GM12891 (cell line): ENCODE data around the gene RAC2.

Experiments used
- POLR2A ChIP-seq: IDR thresholded peaks from 2 replicates; pipeline ENCODE4 v1.6.1; 2011; ENCODE audit warnings: low read depth, low read length, control low read depth
- POLR2AphosphoS5 ChIP-seq: IDR thresholded peaks from 2 replicates; pipeline ENCODE4 v1.6.1; 2011; ENCODE audit warnings: low read depth, low read length, control low read depth
- TAF1 ChIP-seq: IDR thresholded peaks from 2 replicates; pipeline ENCODE4 v1.6.1; 2011; ENCODE audit warnings: low read depth, low read length, control low read depth

GRCh38 chr22:37192204-37192603 is 51.9 kb downstream of the RAC2 start:
- TF ChIP-seq POLR2A = no peak
- no peak for TF ChIP-seq TAF1
- no peak for TF ChIP-seq POLR2AphosphoS5
